Muscle of leg (tissue), 11 donors: Measurements from ENCODE around the gene BRSK2. TPM values are rescaled to one million over a fixed set of nuclear protein-coding genes. Genes with fewer than 3 reads are reported as not detected.
"Not testable (repeated sequence)": the region's sequence is repeated elsewhere in the genome, so short reads cannot be mapped to it uniquely, and the experiment has no call there.

Source experiments
- DNase-seq: peaks from one replicate; pipeline ENCODE4 v3.0.0; 2013
- H3K27ac ChIP-seq: one replicate; pipeline ENCODE4 v1.5.1; 2013; ENCODE audit warnings: mild to moderate bottlenecking, low read length, control low read depth
- H3K27me3 ChIP-seq: one replicate; pipeline ENCODE4 v1.6.1; 2013; ENCODE audit warnings: low read length; ENCODE audit not compliant: control insufficient read depth, insufficient read depth
- H3K36me3 ChIP-seq: one replicate; pipeline ENCODE4 v1.6.1; 2013; ENCODE audit warnings: low read length; ENCODE audit not compliant: control insufficient read depth, insufficient read depth
- H3K4me1 ChIP-seq: one replicate; pipeline ENCODE4 v1.6.1; 2013; ENCODE audit warnings: low read length; ENCODE audit not compliant: control insufficient read depth, insufficient read depth
- H3K4me3 ChIP-seq: one replicate; pipeline ENCODE4 v1.5.1; 2013; ENCODE audit warnings: low read length, control low read depth
- H3K9me3 ChIP-seq: replicated peaks from 2 replicates; pipeline ENCODE4 v1.6.1; 2013; ENCODE audit warnings: low read depth, low read length; ENCODE audit not compliant: control insufficient read depth
- WGBS: methylation state at CpG from one replicate; pipeline ENCODE4 v1.1.5; 2013; ENCODE audit warnings: missing lambda C conversion rate; ENCODE audit not compliant: insufficient coverage; 5-methylcytosine and 5-hydroxymethylcytosine counted together
- polyA plus RNA-seq, 8 donors: library from polyadenylated mRNA; unstranded; fragments of 120-200 nt; gene quantifications; one replicate each; pipeline versions ENCODE4 v1.2.1 to v1.2.3, GENCODE V29; 2013; ENCODE audit warnings: inconsistent platforms in 1 of 8, low replicate concordance in 1 of 8; ENCODE audit not compliant: insufficient read length in 8 of 8, insufficient read depth in 1 of 8
- total RNA-seq: library from RNA; stranded (reverse); fragments of 120-200 nt; gene quantifications from one replicate; pipeline ENCODE4 v1.2.4, GENCODE V29; 2013

Gene BRSK2
- total and polyA plus RNA-seq, 9 donors = 0.44 to 2.3 (median 1.2) TPM

DNA sequence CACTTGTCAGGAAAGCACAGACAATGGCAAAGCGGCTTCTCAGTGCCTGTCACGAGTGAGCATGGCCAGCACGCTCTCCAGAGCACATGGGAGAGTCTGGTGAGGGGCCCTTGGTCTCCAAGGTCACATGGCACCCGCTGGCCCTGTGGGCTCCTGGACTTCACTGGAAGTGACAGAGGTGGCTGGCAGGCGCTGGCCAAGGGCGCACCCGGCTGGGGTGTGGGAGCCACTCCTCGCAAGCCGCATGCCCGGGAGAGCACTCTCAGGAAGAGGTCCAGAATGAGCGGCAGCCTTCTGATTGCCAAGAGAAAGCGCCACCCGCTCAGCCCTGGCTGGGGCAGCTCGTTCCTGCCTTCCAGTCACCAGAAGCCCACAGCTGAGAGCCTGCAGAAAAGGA, 114.0 kb downstream of the BRSK2 start:
- DNase-seq = no peak
- Histone ChIP-seq H3K4me3 (no peak overlapping the region), H3K27ac (no peak overlapping the region), H3K36me3 (no peaks in the 10 kb centered on the region), H3K9me3 (no peaks in the 10 kb centered on the region), H3K4me1 (peaks cover 39% of the 10 kb centered on the region), H3K27me3 (no peaks in the 10 kb centered on the region)
- WGBS = 65% methylated on average over 12 of the region's 14 CpGs

DNA sequence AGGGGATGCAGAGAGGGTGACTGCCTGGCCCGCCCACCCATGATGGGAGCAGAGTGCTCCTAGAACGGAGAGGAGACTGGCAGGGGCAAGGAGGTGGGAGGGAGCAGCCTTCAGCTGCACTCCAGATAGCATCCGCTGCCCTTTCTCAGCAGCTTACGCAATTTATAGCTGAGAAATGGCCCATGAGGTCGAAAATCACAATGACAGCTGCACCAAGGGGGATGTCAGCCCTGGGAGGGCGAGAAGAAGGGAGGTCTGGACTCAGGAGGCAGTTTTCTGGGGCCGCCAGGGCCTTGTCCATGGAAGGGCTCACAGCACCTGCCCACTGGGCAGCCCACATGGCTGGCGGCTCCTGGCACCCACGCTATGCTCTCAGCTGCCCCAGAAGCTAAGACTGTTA, 114.4 kb downstream of the BRSK2 start:
- Histone ChIP-seq H3K27ac (no peak overlapping the region), H3K27me3 (no peaks in the 10 kb centered on the region), H3K36me3 (no peaks in the 10 kb centered on the region), H3K4me1 (peaks cover 39% of the 10 kb centered on the region), H3K9me3 (no peaks in the 10 kb centered on the region), H3K4me3 (no peak overlapping the region)
- DNase-seq = no peak
- WGBS = 79% methylated on average over 9 of the region's 9 CpGs

DNA sequence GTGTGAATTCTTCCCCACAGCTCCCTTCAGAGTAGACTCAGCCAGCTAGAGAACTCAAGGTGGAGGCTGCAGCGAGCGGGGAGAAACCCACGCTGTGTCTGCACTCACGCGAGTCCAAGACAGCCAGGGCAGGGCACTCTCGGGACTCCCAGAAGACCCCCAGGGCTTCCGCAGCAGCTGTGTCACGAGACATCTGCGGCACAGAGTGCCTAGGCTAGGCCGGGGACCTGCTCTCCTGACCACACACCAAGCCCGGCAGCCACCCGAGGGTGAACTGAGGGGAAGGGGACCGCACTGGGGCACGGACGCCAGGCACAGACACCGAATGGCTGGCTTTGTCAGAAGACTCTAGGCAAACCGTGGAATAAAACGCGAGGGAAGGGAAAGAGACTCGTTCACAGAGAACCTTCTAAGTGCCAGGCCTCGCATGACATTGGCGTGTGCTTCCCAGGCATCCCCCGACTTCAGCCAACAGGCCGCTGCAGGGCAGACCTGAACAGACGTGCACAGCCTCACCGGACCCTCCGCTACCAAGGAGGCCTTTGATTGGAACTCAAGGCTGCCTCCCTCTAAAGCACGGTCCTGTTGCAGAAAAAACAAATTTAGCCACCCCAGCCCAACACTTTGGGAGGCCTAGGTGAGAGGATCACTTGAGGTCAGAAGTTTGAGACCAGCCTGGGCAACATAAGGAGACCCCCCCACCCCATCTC, 115.0 kb downstream of the BRSK2 start:
- Histone ChIP-seq H3K36me3 (no peaks in the 10 kb centered on the region), H3K27ac (no peak overlapping the region), H3K4me3 (no peak overlapping the region), H3K9me3 (no peaks in the 10 kb centered on the region), H3K27me3 (no peaks in the 10 kb centered on the region), H3K4me1 (peaks cover 39% of the 10 kb centered on the region)
- WGBS = 83% methylated on average over 26 of the region's 28 CpGs
- DNase-seq = no peak

DNA sequence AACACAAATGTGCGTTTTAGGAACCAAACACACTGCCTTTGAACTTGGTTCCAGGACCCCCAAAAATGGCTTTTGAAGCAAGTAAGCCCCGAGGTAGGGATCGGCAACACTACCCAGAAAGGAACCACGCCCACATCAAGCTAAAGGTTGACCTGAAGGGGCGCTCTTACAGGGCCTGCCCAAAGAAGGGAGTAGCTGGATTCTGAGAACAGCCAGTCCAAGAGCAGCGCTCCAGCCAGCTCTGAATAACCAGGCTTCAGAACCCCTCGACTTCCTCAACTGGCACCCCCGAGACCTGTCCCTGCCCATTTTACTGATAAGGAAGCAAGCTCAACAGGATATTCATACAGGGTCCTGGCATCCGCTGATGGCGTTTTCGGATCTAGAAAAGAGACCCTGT, 115.7 kb downstream of the BRSK2 start:
- no peaks in the 10 kb centered on the region for H3K36me3 ChIP-seq
- H3K27me3 ChIP-seq = no peaks in the 10 kb centered on the region
- H3K4me1 ChIP-seq = peaks cover 39% of the 10 kb centered on the region
- 87% methylated on average over 11 of the region's 11 CpGs for WGBS
- H3K4me3 ChIP-seq = no peak overlapping the region
- no peaks in the 10 kb centered on the region for H3K9me3 ChIP-seq
- no peak for DNase-seq
- H3K27ac ChIP-seq = no peak overlapping the region

DNA sequence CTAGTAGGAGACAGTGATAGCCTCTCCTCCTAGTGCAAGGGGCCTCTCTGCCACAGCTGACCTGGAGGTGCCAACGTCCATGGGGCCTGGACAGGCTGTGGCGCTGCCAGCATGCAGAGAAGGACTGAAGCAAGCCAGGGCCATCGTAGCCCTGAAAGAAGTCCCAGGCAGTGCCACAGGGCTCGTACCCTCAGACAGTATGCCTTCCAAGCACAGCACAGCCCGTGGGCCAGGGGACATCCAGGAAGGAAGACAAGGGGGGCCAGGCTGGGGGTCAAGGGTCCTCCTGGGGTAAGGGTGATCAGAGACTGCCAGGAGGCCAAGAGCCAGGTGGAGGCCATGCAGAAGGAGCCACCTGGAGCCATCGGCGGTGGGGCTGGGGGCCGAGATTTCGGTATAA, 117.2 kb downstream of the BRSK2 start:
- no peaks in the 10 kb centered on the region for H3K27me3 ChIP-seq
- 81% methylated on average over 9 of the region's 9 CpGs for WGBS
- DNase-seq = no peak
- H3K27ac ChIP-seq = no peak overlapping the region
- no peaks in the 10 kb centered on the region for H3K36me3 ChIP-seq
- no peak overlapping the region for H3K4me3 ChIP-seq
- no peaks in the 10 kb centered on the region for H3K9me3 ChIP-seq
- peaks cover 39% of the 10 kb centered on the region for H3K4me1 ChIP-seq

DNA sequence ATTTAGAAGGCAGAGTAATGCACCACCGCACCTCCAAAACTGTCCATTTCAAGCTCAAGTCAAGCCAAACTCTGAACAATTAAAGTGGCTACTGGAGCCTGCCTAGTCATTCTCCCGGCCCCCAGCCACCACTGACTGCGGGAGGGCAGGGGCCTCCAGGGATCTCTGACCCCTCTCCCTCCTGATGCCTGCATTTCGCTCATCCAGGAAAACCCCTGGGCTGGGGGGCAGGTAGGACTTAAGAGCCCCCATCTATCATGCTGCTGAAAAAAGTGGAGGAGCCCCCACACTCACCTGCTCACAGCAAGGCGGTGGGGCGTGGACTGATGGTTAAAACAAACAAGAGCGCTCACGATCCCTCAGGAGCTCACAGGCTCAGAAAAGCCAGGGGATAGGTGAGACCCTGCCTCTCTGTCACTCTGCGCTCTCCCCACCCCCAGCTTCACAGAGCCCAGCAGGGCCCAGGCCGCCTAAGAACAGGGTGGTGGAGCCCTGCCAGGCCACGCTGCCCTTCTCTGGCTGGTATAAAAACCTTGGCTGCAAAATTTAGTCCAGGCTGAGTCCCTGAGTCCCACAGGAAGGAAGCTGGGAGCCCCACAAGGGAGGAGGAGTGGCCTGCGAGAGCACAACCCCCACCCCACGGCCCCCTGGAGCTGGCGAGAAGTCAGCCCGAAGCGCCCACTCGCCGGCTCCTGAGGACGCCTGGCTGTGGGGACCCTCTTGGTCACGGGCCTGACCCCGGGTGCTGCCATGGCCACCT, 117.8 kb downstream of the BRSK2 start:
- Histone ChIP-seq H3K27ac (no peak overlapping the region), H3K27me3 (no peaks in the 10 kb centered on the region), H3K4me1 (peaks cover 39% of the 10 kb centered on the region), H3K36me3 (no peaks in the 10 kb centered on the region), H3K9me3 (no peaks in the 10 kb centered on the region), H3K4me3 (no peak overlapping the region)
- DNase-seq = no peak
- WGBS = 48% methylated on average over 14 of the region's 21 CpGs

DNA sequence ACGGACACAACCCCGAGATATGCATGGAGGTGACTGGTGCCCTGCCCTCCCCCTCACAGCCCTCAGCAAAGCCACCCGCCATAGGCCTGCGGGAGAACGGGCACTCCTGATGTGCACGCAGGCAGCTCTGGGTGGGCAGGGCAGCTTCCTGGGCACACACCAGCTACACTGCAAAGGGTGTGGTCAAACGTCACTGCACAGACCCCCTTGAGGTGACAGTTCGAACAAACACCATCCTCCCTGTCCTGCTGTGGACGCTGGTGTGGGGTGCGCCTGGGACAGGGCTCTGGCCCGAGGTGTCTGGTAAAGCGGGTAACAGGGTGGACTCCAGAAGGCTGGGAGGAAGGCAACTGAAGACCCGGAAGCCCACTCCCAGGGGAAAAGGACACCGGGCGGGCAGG, 118.8 kb downstream of the BRSK2 start:
- no peak overlapping the region for H3K27ac ChIP-seq
- WGBS = 46% methylated on average over 6 of the region's 15 CpGs
- no peak for DNase-seq
- no peaks in the 10 kb centered on the region for H3K9me3 ChIP-seq
- H3K4me3 ChIP-seq = no peak overlapping the region
- peaks cover 33% of the 10 kb centered on the region for H3K4me1 ChIP-seq
- no peaks in the 10 kb centered on the region for H3K36me3 ChIP-seq
- no peaks in the 10 kb centered on the region for H3K27me3 ChIP-seq

DNA sequence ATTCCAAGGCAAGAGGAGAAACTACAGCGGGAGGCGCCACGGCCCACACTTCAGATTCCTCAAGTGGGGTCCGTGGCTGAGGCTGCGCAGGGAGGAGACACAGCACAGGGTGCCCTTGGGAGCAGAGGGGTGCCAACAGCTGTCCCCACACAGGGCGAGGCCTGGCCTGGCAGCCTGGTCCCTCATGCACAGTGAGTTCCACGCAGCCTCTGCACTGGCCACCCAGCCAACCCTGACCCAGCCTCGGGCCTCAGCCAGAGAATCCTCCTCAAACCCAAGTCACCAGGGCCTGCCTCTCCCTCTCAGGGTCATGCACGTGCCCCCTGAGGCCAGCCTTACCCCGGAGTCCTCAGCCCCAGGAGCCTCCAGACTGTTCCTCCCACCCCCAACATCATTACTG, 119.3 kb downstream of the BRSK2 start:
- WGBS = 77% methylated on average over 9 of the region's 10 CpGs
- H3K4me1 ChIP-seq = peaks cover 33% of the 10 kb centered on the region
- H3K27me3 ChIP-seq = no peaks in the 10 kb centered on the region
- no peak for DNase-seq
- no peaks in the 10 kb centered on the region for H3K36me3 ChIP-seq
- H3K27ac ChIP-seq = no peak overlapping the region
- no peaks in the 10 kb centered on the region for H3K9me3 ChIP-seq
- no peak overlapping the region for H3K4me3 ChIP-seq

DNA sequence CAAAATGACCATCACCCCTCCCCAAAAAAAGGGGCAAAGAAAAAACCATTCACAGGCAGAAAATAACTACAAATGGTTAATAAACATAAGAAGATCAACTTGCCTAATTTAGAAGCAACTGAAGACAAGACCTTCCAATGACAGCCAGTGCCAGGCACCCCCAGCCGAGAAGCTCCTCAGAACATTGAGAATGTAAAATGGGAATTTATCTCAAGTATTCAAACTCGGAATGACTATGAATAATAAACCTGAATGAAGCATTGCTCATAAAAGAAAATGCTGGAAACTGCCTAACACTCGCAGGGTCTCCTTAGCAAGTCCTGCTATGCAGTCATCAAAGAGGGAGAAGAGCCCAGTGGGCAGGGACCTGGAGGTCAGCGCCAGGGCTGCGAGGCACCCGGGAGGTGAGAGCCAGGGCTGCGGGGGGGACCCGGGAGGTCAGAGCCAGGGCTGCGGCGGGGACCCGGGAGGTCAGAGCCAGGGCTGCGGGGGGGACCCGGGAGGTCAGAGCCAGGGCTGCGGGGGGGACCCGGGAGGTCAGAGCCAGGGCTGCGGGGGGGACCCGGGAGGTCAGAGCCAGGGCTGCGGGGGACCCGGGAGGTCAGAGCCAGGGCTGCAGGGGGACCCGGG, 120.0 kb downstream of the BRSK2 start:
- H3K4me1 ChIP-seq = peaks cover 37% of the 10 kb centered on the region

DNA sequence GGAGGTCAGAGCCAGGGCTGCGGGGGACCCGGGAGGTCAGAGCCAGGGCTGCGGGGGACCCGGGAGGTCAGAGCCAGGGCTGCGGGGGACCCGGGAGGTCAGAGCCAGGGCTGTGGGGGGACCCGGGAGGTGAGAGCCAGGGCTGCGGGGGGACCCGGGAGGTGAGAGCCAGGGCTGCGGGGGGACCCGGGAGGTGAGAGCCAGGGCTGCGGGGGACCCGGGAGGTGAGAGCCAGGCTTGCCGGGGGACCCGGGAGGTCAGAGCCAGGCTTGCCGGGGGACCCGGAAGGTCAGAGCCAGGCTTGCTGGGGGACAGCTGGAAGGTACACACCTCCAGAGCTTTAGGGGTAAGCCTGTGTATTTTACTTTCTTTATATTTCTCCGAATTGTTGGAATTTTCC, 120.6 kb downstream of the BRSK2 start:
- H3K4me3 ChIP-seq, H3K36me3 ChIP-seq, DNase-seq, H3K27ac ChIP-seq, H3K27me3 ChIP-seq, H3K9me3 ChIP-seq: not testable (repeated sequence)
- H3K4me1 ChIP-seq = peaks cover 43% of the 10 kb centered on the region
- 69% methylated on average over 11 of the region's 18 CpGs for WGBS

More for the DNA sequence above, 120.0 kb downstream of the BRSK2 start:
- WGBS = 67% methylated on average over 1 of the region's 20 CpGs
- no peaks in the 10 kb centered on the region for H3K27me3 ChIP-seq
- H3K27ac ChIP-seq = no peak overlapping the region
- H3K9me3 ChIP-seq = no peaks in the 10 kb centered on the region
- no peak overlapping the region for H3K4me3 ChIP-seq
- H3K36me3 ChIP-seq = no peaks in the 10 kb centered on the region
- DNase-seq = no peak
